Astrocyte (in vitro differentiated cells and primary cell): ENCODE measurements around the gene PSMD5.

Experiments used
- EZH2 ChIP-seq: IDR thresholded peaks from 2 replicates; pipeline ENCODE4 v1.6.1; 2012; ENCODE audit warnings: mild to moderate bottlenecking, low read length, inconsistent platforms; ENCODE audit not compliant: insufficient read depth
- TF ChIP-seq, protein P1 (sequence below): IDR thresholded peaks from 2 replicates; pipeline ENCODE4 v1.5.1; 2011; ENCODE audit warnings: low read depth, mild to moderate bottlenecking, inconsistent platforms, low read length, moderate library complexity; ENCODE audit not compliant: insufficient read depth

- TF ChIP-seq, protein P1, sequence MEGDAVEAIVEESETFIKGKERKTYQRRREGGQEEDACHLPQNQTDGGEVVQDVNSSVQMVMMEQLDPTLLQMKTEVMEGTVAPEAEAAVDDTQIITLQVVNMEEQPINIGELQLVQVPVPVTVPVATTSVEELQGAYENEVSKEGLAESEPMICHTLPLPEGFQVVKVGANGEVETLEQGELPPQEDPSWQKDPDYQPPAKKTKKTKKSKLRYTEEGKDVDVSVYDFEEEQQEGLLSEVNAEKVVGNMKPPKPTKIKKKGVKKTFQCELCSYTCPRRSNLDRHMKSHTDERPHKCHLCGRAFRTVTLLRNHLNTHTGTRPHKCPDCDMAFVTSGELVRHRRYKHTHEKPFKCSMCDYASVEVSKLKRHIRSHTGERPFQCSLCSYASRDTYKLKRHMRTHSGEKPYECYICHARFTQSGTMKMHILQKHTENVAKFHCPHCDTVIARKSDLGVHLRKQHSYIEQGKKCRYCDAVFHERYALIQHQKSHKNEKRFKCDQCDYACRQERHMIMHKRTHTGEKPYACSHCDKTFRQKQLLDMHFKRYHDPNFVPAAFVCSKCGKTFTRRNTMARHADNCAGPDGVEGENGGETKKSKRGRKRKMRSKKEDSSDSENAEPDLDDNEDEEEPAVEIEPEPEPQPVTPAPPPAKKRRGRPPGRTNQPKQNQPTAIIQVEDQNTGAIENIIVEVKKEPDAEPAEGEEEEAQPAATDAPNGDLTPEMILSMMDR = no peak
- TF ChIP-seq EZH2 = no peak
These were observed 35.7 kb upstream of the PSMD5 start for GRCh38 chr9:120878188-120879130.
